Lower leg skin (tissue), 4 donors: ENCODE results near the gene THY1. TPM values are rescaled to one million over a fixed set of nuclear protein-coding genes. Genes with fewer than 3 reads are reported as not detected.

Experiments used
- DNase-seq, 2 donors: peaks; one replicate each; pipeline ENCODE4 v3.0.0-alpha.2; 2019; ENCODE audit warnings: low spot score in 2 of 2
- H3K4me3 ChIP-seq: fragments of 200-600 bp; sonication (generic); 2 replicates; pipeline ENCODE4 v1.5.1; 2017; ENCODE audit warnings: mild to moderate bottlenecking, low read depth; ENCODE audit not compliant: poor library complexity, severe bottlenecking
- CTCF ChIP-seq, 3 donors: fragments of 450-650 bp; IDR thresholded peaks; one replicate each; pipeline ENCODE4 v1.5.1; 2016; ENCODE audit warnings: antibody characterized with exemption in 3 of 3, mild to moderate bottlenecking in 3 of 3, moderate library complexity in 2 of 3
- POLR2A ChIP-seq, 2 donors: fragments of 450-650 bp; IDR thresholded peaks; one replicate each; pipeline ENCODE4 v1.6.1; 2016 to 2017; ENCODE audit warnings: antibody characterized with exemption in 2 of 2, mild to moderate bottlenecking in 1 of 2, moderate library complexity in 1 of 2
- WGBS, 2 donors: methylation state at CpG; one replicate each; pipeline ENCODE4 v1.1.5; 2018; 5-methylcytosine and 5-hydroxymethylcytosine counted together
- intact Hi-C: fragments of 100-400 bp; cut with DNase I; formaldehyde crosslinking; loops from one replicate; pipeline ENCODE4 v1.15.0; 2023; ENCODE audit warnings: low total_unique reads
- total RNA-seq, 4 donors: library from RNA; depleted of rRNA; stranded (reverse); fragments of >200 nt; gene quantifications; one replicate each; pipeline ENCODE4 v1.1.0, GENCODE V29; 2016

The THY1 gene
- total RNA-seq, 4 donors from 2014 or later = 0.52 to 15.3 (median 2.7) TPM

GRCh38 chr11:119421941-119422808, 797 bp downstream of the THY1 start:
- 1 to 2% methylated on average over 46 to 49 of the region's 49 CpGs for WGBS, 2 donors
- no peak for DNase-seq
- intact Hi-C loops = no loop called here
- H3K4me3 ChIP-seq = no peak overlapping the region
- TF ChIP-seq POLR2A (IDR thresholded peaks at IDR 0.05) = no peak
- TF ChIP-seq CTCF (IDR thresholded peaks at IDR 0.05) = no peak

- intact Hi-C loops = no loop called here
- 21 to 32% methylated on average over 8 of the region's 8 CpGs for WGBS, 2 donors
- DNase-seq = no peak
- H3K4me3 ChIP-seq = no peak overlapping the region
- TF ChIP-seq CTCF (IDR thresholded peaks at IDR 0.05) (no peak), POLR2A (IDR thresholded peaks at IDR 0.05) (no peak)
Measured at GRCh38 chr11:119421351-119421750, 1.6 kb downstream of the THY1 start.

- intact Hi-C loops = no loop called here
- TF ChIP-seq POLR2A (IDR thresholded peaks at IDR 0.05) = no peak
- TF ChIP-seq CTCF (IDR thresholded peaks at IDR 0.05) = no peak
- no peak for DNase-seq
- H3K4me3 ChIP-seq = no peak overlapping the region
- 87 to 89% methylated on average over 8 of the region's 8 CpGs for WGBS, 2 donors
Measured at GRCh38 chr11:119420631-119421030, 2.3 kb downstream of the THY1 start.

- no peak for TF ChIP-seq CTCF (IDR thresholded peaks at IDR 0.05)
- TF ChIP-seq POLR2A (IDR thresholded peaks at IDR 0.05) = no peak
- DNase-seq = no peak
- no peak overlapping the region for H3K4me3 ChIP-seq
- intact Hi-C loops = no loop called here
- 82 to 87% methylated on average over 18 of the region's 18 CpGs for WGBS, 2 donors
Measured at GRCh38 chr11:119419834-119420492, 3.0 kb downstream of the THY1 start.

GRCh38 chr11:119419246-119419645, 3.7 kb downstream of the THY1 start:
- no peak for DNase-seq
- intact Hi-C loops = no loop called here
- 83 to 90% methylated on average over 5 of the region's 5 CpGs for WGBS, 2 donors
- H3K4me3 ChIP-seq = no peak overlapping the region
- TF ChIP-seq POLR2A (IDR thresholded peaks at IDR 0.05) (no peak), CTCF (IDR thresholded peaks at IDR 0.05) (no peak)
